ENCODE results near the gene IFT43. TPM values are rescaled to one million over a fixed set of nuclear protein-coding genes. Genes with fewer than 3 reads are reported as not detected.

Gene IFT43
- total RNA-seq, 1 donor from 2014 or later, result 21.6 TPM

DNA sequence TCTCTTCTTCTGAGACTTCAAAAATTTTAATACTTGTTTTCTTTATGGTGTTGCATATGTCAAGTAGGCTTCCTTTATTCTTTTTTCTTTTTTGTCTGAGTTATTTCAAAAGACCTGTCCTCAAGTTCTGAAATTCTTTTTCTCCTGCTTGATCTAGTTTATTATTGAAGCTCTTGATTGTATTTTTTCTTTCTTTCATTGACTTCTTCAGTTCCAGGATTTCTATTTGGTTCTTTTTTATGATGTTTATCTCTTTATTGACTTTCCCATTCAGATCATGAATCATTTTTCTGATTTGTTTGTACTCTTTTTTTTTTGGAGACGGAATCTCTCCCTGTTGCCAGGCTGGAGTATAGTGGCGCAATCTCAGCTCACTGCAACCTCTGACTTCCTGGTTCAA is 34.1 kb downstream of the IFT43 start:
- ATAC-seq, result no peak

DNA sequence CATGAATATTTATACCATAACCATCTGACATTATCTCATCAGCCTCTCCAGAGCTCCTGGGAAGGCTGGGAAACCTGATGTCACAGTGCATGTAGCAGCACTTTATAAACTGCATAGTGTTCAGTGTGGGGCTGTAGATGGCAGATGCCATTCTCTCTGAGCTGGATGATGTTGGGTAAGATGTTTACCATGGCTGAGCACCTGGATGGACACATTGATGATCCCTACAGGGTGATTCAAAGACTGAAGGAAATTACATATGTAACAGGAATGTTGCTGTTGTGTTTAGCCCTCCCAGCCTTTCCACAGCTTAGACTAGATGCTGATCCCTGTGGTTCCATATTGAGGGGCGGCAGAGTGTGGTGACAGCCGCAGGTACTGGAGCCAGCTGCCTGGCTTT is 37.4 kb downstream of the IFT43 start:
- ATAC-seq, result no peak

DNA sequence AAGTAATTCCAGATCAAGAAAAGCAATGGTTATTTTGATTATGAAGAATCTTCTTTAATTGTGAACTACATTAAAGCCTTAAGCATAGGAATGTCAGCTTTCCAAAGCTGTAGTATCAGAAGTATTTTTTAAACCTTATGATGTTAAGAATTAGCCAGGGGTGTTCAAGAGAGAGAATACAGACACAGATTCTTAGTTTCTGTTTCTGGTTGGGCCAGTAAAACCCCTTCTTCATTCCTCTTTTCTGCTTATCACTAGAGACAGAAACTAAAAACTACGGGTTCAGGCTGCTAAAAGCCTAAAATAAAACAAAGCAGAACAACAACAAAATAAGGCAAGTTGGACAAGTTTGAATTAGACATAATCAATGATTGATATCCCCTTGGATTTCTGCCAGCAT is 38.2 kb downstream of the IFT43 start:
- ATAC-seq, result no peak

DNA sequence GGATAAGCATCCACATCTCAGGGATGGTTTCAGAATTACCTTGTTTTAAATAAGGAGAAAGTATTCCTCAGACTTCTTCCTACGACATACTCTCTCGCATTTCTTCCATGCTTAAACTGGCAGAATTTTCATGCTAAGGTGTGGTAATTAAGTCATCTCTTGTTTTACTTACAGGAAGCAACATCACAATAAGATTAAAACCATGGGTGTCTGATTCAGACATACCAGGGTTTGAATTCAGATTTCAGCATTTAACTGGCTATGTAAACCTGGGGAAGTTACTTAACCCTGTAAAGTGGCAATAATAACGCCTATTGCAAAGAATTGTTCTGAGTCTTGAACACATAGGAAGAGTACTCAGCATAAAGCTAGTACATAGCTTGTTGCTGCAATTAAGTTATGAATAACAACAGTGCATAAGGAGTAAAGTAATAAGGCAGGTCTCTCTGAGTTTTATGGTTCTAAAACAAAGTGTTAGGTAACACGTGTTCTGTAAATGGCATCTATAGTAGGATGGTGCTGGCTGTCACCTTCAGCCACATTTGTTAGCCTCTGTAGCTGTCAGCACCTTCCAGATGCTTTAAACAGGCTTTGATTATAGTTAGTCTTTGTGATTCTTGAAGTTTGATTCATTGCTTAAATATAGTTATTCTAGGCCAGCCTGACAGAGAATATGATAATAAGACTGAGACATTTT is 38.8 kb downstream of the IFT43 start:
- ATAC-seq, result no peak

DNA sequence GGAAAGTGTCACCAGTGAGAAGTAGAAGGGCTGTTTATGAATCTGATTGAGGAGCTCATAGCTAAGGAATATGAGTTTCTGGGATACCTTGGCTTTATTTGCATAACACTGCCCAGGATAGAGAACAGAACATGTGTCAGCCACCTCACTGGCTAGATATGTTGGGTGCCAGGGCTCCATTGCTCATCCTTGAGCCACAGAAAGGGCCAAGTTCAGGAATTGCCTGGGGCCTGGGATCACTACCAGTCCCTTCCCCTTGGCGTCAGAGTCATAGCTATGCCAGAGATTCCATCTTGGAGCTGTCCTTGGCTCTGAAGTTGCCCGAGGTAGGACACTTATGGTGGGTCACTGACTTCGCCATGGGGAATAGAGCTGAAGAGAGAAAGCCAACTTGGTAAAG is 49.0 kb downstream of the IFT43 start:
- ATAC-seq, result no peak

DNA sequence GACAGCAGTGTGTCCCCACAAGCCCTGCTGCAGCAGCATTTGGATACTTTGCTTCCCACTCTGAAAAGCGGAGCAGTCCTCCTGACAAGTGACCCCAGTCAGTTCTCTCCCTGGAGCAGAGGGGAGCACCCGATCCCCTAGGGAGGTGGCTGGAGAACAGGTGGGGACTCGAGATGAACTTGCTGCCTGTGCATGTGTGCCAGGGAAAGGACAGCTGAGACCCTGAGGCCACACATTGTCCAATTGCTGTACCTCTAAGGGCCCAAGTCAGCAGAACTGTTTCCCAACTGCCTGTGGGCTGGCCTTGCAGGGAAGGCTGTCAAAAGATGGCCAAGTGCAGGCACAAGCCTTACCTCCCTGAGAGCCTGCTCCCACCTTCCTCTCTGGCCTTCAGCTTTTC is 55.1 kb downstream of the IFT43 start:
- ATAC-seq, result no peak

DNA sequence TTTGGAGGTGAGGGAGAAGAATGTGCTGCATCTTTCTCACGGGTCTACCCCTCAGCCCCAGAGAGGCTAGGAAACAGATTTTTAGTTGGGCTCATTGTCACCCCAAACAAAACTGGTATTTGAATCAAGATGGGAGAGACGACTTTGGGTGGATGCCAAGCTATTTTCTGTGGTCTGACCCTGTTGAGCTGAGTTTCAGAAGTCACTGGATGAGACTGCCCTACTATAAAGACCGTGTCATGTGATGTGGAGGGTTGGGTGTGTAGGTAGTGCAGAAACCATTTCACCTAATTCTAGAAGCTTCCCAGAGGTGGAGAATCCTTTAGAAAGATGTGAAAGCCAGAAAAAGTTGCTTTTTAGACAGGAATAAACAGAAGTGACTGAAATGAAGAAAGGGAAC is 60.2 kb downstream of the IFT43 start:
- no peak for ATAC-seq

DNA sequence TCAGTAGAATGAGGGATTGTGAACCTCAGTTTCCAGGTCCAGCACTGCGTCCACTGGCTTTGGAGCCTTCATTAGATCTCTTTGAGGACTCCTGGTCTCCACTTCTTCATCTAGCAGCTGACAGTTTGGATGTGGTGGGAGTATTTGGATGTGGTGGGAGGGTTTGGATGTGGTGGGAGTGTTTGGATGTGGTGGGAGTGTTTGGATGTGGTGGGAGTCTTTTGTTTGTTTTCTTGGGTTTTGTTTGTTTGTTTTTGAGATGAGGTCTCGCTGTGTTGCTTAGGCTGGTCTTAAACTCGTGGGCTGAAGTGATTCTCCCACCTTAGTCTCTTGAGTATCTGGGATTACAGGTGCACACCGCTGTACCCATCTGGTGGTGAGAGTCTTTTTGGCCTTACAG is 64.7 kb downstream of the IFT43 start:
- ATAC-seq, result no peak

DNA sequence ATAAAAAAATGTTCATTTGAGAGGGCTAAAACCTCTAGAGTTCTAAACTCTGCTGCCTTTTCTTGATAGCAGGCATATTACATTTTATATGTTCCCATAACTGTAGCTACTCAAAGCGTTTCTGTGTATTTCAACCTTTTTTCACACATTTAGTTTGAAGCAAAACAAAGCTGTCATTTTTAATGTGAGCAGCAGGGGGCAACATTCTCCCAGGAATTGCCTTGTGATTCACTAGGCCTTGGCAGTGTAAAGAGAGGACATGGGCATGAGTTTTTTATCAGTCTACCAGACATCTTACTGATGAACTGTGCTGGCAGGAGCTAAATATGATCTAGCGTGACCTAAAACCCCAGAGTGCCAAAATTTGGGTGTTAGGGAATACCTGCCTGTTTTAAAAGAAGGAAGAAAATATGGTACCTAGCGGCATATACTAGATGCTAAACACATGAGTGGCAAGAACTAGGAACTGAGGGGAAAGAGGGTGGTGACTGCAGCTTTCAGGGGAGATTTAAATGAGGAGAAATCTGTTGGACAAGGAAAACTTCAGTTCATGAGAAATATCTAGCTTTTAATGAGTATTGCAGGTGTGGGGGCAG is 65.3 kb downstream of the IFT43 start:
- peak; percentile 63 for ATAC-seq

DNA sequence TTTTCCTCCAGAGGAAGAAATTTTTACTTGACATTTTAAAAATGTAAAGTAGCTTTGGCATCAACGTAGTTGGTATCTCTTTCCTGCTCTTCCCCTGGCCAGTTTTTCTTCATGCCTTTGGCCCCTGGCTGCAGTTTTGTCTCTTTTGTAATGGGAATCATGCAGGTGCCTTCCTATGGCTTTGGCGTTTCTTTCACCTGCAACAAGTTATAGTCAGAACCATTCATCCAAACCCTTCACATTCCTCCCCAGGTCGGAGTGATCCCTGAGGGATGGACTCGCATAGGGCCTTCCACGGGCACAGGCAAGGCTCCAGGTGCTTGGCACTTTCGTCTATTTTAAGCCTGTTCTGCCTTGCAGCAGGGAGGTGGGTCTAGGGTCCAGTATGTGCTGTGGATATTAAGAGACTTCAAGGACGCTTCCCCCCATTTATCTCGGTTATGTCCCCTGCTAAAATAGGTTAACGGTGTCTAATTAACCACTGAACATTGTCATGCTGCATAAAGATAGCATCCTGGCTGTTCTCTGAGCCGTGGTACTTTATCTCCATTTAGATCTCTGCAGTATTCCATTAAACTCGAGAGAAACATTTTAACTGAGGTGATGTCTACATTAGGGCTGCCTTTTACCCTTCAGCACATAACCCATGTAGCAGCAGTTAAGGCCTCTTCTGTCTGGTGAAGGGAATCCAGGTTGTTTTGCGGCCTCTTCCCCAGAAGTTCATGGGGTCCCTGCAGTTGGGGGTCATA is 66.3 kb downstream of the IFT43 start:
- ATAC-seq, result no peak

DNA sequence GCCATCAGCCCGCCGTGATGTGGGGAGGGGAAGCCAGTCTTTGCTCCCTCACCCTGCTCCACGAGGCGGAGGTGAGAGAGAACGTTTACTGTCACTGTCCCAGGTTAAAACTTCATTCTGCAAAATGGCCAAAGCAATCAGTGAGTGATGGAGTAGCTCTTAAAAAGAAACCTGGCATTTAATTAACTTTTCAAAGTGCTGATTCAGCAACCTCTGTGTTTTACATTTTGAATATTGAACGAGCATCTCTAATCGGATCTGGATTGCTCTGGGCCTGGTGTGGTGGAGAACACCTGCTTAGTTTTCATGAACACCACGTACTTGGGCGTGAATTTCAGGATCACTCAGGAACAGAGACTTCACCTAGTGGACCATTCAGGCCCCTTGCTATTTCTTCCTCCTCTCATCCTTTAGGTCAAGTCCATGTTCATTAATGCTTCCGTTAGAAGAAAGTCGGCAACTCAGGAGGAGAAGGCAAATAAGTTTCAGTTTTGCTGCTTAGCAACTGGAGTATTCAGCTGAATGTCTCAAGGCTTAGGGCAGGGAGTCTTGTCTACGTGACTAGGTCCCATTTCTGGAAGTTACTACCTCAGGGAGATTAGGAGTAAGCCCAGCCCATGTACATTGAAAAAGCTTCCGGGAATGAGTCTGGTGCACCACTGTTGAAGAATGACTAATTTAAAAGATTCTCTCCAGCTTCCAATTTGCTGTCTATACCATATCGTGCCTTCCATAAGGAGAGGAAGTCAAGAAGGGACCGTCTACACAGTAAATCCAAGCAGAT is 68.2 kb downstream of the IFT43 start:
- peak; percentile 70 for ATAC-seq

DNA sequence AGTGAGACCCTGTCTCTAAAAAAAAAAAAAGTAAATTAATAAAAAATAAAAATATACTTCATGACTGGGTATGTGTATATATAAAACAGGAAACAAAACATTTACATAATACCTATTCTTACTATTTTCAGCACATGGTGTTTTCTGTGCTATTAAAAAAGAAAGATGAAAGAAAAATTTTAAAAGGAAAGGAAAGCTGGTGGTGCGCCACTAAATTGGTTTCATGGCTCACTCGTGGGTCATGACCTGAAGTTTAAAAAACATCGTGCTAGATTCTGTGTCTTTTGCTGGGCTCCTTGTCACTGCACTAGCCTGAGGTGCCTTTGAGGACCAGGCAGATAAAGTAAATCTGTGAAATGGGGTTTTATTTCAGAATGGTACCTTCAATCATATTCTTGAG is 69.8 kb downstream of the IFT43 start:
- ATAC-seq, result no peak

DNA sequence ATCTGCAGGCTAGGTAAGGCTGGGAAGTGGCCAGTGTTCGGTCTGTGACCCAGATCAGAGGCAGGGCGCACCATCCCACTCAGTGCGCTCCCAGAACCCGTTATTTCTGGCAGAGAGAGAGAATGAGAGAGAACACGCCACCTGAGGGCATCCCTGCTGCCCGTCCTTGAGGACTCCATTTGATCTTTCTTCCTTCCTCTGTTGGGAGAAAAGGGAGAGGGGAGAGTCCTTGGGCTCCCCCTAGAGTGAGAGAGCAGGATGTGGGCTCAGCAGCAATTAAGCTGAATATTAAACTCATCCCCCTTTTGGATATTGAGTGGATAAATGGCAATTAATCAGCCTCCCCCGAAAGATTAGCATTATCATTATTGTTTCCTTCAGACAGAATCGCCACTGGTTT is 70.6 kb downstream of the IFT43 start:
- no peak for ATAC-seq

DNA sequence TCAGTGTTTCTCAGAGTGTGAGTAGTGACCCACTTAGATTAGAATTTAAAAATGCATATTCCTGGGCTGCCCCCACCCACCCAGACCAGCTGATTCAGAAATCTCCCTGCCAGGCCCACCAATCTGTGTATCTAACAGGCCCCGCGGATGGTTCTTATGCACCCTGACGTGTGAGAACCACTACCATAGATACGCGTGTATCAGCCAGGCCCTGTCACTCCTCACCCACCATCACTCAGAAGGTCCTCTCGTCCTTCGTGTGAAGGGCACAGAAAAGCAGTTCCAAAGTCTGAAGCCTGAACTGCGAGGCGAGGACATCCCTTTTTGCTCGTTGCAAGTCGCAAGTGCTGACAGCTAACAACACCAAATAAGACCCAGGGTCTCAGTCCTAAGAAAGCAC is 72.4 kb downstream of the IFT43 start:
- ATAC-seq, result no peak

DNA sequence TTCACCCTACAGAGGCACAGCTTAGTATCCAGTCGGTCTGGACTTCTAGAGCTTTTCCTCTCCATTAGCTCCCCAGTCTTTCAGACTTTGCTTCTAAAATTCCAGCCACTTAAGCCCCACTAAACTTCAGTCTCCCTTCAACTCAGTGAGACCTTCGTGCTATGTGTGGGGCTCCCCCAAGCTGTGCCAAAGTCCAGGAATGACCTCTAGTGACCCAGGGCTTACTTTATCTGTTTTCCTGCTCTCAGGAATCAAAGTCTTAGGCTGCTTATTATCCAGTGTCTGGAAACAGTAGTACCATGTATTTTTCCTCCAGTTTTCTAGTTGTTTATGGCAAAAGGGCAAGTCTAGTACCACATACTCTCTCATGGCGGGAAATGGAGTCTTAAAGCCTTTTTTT is 77.8 kb downstream of the IFT43 start:
- ATAC-seq, result no peak

DNA sequence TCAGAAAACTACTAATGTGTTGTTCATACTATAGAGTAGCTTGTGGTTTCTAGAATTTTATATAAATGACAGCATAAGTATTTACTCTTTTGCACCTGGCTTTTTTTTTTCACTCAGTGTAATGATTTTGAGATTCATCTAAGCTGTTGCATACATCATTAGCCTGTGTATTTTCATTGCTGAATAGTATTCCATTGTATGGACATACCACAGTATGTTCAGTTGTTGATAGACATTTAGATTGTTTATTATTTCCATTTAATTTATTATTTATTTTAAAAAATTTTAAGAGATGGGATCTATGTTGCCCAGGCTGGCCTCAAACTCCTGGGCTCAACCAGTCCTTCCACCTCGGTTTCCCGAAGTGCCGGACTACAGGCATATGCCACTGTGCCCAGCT is 80.0 kb downstream of the IFT43 start:
- ATAC-seq, result no peak

DNA sequence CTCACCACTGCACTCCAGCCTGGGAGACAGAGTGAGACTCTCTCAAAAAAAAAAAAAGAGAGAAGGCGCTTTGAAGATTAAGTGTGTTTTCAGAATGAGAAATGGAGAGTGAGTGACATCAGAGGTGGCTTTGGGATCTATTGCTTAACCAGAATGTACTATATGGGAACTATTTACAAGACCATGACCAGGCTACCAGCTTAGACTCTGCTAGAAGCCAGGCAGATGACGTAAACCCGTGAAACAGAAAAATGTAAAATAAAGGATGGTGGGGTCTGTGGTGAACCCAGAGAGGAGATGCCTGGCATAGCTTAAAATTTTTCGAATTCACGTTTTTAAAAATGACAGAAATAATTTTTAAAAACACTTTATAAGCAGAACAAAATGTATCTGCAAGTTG is 82.0 kb downstream of the IFT43 start:
- ATAC-seq, result no peak

DNA sequence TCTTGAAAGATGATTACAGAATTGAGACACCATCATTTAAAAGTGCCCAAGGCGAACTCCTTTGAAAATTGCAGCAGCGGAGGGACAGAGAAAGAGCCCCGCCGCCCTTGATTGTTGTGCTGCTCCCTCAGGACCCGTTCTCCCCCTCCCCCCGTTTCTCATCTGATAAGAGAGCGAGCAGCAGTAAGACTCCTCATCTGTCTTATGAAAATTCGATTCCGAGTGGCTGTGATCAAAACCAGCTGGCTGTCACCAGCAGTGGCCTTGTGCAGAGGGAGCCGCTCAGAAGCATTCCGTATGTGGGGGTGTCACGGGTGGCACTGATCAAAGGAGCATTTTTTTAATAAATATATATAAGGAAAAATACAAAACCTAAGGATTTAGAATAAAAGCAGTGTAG is 88.2 kb downstream of the IFT43 start:
- ATAC-seq, result no peak

DNA sequence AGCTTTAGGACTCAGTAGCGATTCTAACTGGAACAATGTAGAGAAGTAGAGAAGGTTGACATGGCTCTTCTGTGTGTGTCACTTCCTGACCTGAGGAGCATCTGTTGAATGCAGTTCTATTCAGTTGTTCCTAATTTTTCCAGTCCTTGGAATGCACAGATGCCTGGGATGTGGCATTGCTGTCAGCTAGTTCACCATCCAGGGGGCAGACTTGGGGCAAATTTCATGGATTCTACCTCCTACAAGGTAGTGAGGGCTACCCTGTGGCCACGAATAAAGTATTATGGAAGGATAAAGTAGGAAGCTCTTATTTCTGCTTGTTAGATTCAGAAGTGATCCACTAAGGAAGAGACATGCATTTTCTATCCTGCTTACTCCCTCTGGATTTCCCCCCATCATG is 91.8 kb downstream of the IFT43 start:
- no peak for ATAC-seq

DNA sequence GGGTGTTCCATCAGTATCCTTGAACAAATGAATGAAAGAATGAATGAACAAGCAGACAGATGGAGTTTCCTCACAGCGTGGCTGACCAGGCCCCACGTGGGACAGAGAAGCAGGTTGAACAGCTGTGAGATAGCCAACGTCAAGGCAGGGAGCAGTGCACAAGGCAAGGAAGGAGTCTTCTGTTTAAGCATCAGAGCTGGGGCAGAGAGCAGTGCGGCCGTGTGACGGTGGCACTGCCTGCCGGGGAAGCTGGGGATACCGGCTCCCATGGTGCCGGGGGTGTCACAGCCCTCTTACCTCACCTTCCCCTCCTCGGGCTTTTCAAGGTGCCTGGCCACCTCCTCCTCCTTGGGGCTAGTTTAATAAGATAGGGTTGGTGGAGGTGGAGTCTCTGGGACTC is 92.9 kb downstream of the IFT43 start:
- ATAC-seq, result no peak

DNA sequence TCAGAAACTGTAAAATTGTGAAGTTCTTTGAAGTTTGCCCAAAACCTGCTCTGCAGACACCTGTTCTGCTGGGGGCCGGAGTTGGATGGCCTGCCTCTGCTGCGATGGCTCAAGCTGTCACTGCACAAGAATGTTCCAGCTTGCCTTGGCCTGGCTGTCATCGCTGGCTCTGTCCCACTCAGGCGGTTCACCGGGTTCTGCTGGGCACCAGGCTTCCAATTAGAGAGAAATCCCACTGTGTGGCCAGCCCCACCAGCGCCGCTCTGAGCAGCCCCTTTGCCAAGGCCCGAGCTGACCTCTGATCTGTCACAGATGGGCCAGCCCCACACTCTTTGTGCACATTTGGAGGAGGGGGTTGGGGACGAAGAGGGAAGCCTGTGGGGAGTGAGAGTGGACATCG is 94.5 kb downstream of the IFT43 start:
- no peak for ATAC-seq

DNA sequence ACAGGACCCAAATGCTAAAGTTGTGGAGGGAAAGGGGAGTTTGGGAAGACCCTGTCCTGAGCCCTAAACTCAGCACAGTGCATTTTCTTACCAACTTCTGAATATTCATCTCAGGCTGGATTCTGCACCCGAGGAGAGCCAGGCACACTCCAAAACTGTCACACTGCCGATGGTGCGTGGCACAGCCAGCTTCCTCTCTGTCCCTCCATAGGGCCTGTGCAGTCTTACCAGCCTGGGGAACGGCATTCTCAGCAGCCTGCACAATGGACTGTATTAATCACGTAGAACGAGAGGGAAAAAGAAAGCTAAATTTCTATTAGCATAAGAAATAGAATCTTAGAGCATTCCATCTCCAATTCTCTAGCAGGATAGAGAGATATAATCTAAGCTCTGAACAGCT is 94.9 kb downstream of the IFT43 start:
- no peak for ATAC-seq

DNA sequence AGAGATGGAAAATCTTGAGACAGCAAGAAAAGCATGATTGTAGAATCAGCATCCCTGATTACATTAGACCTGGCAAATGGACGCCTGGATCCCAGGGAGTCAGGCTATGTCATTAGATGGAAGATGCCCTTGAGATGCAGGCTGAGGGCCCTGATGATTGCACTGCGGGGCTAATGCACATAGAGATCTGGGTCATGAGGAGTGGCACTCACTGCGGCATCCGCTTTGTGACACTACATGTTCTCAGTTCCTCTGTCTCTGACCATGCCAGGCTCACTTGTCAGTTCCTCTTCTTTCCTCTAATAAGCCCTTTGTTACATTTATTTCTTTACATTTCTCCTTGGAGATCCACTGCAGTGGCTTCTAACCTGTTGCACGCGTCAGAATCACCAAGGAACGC is 96.1 kb downstream of the IFT43 start:
- ATAC-seq, result no peak

All from esophagus mucosa (tissue), 1 donor.